ENCODE measurements around the gene MLKL.
A peak's percentile ranks its signal among the peaks of the same experiment; 100 is the strongest.
"Not testable (repeated sequence)": the region's sequence is repeated elsewhere in the genome, so short reads cannot be mapped to it uniquely, and the experiment has no call there.

Gene MLKL

DNA sequence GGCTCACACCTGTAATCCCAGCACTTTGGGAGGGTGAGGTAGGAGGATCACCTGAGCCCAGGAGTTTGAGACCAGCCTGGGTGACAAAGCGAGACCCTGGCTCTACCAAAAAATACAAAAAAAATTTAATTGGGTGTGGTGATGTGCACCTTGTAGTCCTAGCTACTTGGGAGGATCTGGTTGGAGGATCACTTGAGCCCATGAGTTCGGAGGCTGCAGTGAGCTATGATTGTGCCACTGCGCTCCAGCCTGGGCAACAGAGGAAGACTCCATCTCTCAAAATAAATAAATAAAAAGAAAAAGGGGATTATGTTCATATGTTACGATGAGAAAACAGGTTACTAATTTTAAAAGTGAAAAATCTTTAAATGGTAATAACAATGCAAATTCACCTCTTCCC lies 996 bp downstream of the MLKL start:
- DNase-seq (ENCODE audit: low spot score) = peak; percentile 5

DNA sequence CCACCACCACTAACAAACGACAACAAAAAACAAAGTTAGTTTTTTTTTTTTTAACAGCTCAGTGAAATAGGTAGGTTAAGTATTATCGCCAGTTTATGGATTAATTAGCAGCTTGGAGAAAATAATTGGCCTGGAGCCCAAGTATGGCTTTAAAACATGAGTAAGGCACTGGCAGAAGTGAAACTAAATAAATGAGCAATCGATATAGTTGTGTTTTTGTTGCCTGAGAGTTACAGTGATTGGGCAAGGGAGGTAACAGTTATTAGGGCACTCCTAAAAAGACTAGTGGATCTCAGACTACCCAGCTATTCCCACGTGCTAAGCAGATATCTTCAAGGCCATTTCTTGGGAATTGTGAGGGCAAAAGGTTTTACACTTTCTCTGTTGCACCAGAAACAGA lies 2.4 kb downstream of the MLKL start:
- DNase-seq (ENCODE audit: low spot score) = peak; percentile 26

DNA sequence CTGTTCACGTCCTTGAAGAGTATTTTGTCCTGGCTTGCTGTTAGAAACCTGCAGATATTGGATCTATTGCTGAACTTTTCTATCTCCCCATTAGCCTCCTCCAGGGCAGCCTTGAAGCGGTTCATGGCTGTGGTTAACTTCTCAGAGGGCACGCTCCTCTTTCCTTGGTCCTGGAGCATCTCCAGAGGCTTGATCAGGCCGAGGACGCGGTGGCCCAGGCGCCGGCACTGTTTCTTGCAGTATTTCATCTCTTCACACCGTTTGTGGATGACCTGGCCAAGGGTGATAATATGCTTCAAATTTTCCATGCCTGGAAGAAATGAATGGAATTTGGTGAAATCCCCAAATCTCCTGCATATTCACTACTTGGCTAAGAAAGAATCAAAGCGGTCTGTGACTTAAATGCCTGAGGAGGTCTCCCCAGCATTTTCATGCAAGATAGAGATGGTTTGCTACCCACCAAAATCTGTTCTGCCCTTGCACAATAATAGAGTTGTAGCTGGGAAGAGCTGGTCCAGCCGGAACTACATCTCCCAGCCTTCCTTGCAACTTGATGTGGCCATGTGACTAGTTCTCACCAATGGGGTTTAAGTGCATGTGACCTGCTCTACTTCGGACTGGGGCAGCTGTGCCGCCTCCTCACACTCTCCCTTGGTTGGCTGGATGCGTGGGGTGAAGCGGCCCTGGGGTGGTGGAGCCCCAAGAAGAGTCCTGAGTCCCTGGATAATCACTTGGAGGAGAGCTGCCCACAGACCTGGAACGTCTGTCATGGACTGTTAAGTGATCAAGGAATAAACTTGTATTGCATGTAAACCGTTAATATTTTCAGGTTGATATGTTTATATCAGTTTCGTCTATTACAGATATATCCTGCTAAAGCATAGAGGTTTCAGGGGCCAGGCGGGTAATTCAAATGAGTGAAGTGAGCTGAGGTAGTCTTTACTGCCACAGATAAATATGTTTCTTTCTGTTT lies 4.9 kb downstream of the MLKL start:
- DNase-seq (ENCODE audit: low spot score) = peak; percentile 80

DNA sequence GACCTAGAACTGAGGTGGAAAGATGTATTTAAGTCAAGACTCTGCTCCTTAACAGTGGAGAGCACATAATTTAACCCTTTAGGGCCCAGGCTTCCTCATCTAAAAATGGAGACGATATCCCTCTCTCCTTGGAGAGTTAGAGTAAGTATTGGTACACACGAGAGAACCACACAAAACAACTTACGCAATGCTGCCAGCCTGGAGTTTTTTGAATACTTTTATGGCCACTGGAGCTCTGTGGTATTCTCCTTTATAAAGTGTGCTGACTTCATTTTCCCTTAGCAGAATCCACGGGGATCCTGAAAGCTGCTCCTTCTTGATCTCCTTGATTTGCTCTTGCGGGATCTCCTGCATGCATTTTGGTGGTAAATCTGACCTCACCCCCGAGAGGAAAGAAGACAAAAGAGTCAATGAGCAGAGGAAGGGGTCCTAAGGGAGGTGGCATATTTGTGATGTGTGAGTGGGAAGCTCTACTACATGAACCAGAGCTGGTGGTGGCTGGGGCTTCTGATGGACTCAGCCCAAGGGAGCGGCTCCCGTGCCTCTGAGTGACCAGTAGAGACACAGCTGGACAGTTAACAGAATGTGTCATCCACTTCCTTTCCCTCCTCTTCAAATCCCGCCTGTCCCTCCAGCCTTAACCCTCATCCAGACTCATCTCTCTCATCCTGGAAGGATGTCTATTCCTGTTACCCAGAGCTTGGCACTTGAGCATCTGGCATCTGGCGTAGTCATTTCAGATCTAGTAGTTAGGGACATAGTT lies 9.4 kb downstream of the MLKL start:
- no peak for DNase-seq (ENCODE audit: low spot score)

DNA sequence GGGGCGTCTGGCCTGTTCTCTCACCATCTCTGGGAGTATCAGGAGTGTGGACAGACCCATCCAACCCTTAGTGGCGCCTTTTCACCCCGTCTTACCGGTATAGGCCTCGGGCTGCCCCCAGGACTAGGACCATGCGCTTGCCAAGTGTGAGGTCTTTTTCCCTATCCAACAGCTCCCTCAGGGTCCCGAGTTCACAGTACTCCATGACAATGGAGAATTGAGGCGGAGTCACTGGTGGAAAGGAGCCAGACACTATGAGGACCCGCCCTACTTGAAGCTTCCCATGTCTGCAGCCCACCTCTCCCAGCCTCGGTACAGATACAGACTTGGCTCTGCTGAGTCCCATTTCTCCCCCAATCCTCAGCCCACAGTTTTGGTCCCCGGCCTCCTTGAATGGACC lies 18.1 kb downstream of the MLKL start:
- no peak for DNase-seq (ENCODE audit: low spot score)

DNA sequence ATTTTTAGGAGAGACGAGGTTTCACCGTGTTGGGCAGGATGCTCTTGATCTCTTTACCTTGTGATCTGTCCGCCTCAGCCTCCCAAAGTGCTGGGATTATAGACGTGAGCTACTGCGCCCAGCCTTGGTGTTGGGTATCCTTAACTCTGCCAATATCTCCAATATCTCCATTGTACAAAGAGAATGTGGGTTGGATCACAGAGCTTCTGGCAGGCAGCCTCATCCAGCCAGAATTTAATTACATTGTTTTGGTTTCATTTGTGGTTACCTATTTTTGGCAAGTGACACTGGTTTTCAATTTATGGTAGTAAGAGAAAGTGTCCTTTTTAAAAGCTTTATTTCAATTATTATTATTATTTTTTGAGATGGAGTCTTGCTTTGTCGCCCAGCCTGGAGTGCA lies 20.0 kb downstream of the MLKL start:
- no peak for DNase-seq (ENCODE audit: low spot score)

DNA sequence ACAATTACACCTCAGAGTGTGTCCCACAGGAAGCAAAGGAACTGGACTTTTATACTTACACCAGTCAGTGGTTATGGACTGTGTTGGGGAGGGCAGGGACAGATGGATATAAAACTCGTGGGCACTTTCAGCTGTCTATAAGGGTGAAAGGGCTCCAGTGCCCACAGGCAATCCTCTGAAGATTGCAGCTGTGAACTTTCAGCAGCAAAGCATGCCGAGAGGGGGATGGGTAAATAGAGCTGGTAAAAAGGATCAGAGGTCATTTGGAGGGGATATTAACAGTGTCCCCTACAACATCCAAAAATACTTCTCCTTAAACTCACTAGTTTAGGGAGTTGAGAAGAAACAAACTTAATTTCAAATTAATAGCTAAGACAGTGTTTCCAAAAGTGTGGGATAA lies 20.7 kb downstream of the MLKL start:
- no peak for DNase-seq (ENCODE audit: low spot score)

DNA sequence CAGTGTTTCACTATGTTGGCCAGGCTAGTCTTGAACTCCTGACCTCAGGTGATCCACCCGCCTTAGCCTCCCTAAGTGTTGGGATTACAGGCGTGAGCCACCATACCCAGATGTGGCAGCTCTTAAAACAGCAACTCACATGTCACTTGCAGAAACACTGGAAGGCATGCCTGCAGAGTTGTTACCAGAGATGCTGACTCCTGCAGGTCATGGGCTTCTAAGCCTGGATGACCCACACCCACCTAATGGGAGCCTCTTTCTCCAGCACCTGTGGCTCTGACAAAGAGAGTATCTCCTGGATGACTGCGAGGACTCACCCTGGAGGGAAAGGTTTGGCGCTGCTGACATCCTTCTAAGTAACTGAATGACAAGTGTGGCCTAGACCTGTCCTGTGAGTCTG lies 22.8 kb downstream of the MLKL start:
- no peak for DNase-seq (ENCODE audit: low spot score)

DNA sequence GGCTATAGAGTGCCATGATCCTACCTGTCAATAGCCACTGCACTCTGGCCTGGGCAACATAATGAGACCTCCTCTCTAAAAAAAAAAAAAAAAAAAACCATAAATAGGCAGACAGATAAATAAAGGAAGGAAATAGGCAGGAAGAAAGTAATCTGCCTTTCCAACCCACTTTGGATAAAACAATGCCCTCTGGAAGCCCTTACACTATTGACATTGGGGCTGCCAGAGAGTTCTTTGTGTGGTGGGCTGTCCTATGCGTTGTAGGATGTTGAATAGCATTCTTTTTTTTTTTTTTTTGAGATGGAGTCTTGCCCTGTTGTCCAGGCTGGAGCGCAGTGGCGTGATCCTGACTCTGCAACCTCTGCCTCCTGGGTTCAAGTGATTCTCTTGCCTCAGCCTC lies 26.8 kb downstream of the MLKL start:
- no peak for DNase-seq (ENCODE audit: low spot score)

DNA sequence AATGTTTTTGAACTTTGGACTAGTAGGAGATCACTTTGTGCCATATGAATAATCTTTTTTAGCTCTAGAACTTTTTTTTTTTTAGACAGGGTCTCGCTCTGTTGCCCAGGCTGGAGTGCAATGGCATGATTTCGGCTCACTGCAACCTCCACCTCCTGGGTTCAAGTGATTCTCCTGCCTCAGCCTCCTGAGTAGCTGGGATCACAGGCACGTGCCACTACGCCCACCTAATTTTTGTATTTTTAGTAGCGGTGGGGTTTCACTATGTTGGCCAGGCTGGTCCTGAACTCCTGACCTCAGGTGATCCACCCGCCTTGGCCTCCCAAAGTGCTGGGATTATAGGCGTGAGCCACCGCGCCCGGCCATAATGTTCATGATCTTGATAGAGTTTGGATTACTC lies 31.8 kb downstream of the MLKL start:
- not testable (repeated sequence) for DNase-seq (ENCODE audit: low spot score)

DNA sequence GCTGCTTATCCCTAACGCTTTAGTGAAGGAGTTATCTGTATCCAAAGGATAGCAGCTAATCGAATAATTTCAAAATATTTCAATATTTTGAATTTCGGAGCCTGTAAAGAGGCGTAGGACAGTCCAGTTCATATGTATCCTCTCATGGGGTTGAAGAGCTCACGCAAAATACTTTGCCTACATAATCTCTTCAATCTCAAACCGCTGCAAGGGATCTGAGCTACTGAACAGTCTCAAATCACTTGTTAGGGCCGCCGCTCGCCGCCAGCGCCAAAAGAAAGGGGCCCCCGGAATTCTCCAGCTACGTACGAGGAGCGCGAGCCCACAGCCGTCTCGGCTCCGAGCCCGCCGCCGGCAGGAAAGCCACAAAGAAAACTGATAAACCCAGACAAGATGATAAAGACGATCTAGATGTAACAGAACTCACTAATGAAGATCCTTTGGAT lies 33.4 kb downstream of the MLKL start:
- no peak for DNase-seq (ENCODE audit: low spot score)

DNA sequence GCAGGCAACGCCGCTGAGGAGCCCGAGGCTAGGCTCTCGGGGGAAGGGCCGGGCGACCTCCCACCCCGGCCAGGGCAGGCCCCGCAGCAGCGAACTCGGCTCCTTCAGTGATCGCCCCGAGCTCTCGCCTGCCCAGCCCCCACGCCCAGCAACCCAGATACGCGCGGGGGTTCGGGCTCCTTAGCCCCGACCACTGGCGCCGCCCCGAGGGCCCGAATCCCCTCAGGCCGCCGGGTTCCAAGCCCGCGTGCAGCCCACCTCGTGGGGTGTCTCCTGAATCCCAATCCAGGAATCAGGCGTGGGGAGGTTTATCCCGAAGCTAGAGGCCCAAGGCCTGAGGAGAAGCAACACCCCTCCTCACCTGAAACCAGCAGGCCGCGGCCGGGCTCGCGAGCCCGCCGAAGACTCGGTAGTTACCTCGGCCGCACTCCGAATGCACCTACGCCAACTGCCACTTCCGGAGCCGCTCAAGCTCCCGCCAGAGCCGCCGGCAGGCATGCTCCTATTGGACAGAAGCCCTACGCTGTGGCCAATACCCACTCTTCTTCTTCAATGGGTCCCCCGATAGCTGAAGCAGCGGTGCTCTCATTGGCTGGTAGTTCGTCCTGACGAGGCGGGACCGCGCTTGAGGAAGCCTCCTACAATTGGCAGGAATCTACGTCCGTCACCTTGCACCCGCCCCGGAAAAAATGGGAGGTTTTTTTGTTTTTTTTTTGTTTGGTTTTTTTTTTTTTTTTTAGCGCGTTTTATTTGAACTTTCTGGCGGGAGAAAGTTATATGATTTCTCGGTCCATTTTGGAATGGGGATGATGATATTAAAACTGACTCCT lies 34.0 kb downstream of the MLKL start, which contains the start of gene RFWD3:
TSS of gene RFWD3 (minus strand) at position 453 of the 830 bp plus-strand sequence. CDS start 5,428 bp downstream, outside the sequence.
- DNase-seq (ENCODE audit: low spot score) = peak; percentile 98

DNA sequence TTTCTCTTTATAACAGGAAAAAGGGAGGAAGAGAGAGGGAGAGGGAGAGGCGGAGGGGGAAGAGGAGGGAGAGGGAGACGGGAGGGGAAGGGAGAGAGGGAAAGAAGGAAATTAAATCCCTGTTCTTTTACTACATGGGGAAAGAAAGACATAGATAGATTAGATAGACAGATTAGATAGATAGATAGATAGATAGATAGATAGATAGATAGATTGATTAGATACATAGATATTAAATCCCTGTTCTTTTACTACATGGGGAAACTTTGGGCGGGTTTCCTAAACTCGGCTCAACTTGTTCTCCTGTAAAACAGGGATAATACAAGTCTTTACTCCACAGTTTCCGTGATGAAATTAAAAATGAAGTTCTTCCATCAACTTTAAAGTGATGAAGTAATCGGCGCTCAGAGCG lies 34.6 kb downstream of the MLKL start:
- no peak for DNase-seq (ENCODE audit: low spot score)

DNA sequence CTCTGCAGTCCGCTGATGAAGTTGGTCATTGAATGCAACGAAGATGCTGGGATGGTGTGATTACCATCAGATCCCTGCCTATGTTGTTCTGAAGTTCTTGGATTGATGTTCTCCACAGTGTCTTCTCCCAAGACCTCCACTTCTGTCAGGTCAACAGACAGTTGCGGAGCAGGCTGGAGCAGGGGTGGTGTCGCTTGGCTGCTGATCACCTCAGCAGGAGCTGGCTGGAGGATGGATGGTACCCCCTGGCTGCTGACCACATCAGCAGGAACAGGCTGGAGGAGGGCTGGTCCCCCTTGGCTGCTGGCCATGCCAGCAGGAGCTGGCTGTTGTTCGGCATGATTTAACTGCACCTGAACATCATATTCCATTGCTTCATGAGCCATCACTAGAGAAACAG lies 39.6 kb downstream of the MLKL start:
- DNase-seq (ENCODE audit: low spot score) = no peak

DNA sequence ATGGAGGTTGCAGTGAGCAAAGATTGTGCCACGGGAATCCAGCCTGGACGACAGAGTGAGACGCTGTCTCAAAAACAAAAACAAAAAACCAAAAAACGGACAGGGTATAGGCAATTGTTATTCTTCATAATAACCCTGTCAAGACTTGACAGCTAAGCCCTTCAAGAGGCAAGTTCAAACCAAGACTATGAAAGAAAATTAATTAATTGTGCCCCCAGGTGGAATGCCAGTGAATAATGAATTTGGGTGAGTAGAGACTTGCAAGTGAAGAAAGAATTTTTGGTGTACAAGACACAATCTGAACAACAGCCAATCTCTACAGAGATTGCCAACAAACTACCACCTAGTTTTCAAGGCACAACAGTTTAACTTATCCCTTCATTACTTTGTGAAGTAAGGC lies 40.3 kb downstream of the MLKL start:
- DNase-seq (ENCODE audit: low spot score) = no peak

DNA sequence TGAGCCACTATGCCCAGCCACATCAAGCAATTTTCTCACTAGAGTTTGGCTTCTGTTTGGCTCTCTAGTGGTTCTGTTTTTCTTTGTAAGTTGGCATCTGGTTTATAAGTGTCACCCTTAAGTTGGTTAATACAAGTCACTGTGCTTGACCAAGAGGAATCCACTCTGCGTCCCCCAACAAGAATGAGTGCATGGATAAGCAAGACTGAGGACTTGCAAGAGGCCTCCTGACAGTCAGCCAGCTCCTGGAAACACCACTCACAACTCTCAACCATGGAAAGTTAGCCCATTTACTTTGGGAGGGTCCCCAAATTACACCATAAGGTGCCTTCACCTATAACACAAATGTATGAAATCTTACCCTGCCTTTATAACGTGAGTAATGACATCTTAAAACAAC lies 41.6 kb downstream of the MLKL start:
- no peak for DNase-seq (ENCODE audit: low spot score)

DNA sequence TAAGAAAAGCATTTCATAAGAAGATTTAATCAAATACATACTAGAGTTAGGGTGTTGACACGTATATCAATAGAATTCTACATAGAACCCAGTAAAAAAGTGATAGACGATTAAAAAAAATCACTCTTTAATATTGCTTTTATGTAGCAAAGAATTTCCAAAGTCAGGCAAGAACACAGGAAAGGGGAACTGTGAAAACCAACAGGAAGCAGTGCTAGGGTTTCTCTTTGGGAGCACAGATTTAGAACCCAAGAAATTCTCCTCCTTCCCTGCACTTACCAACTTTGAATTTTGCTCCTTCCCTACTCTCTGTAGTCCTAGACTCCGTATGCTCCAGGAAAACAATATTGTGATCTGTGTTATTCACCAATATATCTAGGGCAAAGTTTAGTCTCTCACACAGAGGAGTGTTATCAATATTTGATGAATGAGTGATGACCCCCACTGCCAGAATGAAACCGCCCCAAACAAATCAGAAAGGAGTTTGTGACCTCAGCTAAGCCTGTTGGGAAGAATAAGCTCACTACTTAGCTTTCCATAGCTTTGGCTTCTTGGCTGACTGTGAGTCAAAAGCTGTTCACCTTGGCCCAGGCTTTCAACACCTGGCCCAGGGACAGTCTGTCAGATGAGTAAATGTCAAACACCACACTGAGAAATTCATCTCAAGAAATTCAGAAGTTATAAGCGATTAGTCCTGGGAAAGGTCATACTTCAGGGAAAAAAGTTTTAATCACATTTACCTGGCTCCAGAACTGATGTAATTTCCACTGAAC lies 42.6 kb downstream of the MLKL start:
- DNase-seq (ENCODE audit: low spot score) = no peak

DNA sequence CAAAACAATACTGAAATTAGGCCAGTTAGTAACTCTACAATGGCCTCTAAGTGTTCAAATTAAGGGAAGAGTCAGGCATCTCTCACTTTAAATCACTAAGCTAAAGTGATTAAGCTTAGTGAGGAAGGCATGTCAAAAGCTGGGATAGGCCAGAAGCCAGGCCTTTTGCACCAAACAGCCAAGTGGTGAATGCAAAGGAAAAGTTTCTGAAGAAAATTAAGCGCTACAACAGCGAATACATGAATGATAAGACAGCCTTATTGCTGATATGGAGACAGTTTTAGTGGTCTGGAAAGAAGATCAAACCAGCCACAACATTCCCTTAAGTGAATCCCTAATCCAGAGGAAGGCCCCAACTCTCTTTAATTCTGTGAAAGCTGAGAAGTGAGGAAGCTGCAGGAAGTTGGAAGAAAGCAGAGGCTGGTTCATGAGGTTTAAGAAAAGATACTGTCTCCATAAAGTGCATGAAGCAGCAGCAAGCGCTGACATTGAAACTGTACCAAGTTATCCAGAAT lies 46.1 kb downstream of the MLKL start:
- no peak for DNase-seq (ENCODE audit: low spot score)

DNA sequence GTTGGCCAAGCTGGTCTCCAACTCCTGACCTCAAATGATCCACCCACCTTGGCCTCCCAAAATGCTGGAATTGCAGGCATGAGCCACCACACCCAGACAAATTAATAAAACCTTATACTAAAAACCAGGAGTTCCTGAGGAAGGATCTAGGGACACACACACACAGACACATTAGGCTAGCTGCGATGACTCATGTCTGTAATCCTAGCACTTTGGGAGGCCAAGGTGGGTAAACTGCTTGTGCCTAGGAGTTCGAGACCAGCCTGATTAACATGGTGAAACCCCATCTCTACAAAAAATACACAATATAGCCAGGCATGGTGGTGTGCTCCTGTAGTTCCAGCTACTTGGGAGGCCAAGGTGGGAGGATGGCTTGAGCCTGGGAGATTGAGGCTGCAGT lies 47.8 kb downstream of the MLKL start:
- not testable (repeated sequence) for DNase-seq (ENCODE audit: low spot score)

DNA sequence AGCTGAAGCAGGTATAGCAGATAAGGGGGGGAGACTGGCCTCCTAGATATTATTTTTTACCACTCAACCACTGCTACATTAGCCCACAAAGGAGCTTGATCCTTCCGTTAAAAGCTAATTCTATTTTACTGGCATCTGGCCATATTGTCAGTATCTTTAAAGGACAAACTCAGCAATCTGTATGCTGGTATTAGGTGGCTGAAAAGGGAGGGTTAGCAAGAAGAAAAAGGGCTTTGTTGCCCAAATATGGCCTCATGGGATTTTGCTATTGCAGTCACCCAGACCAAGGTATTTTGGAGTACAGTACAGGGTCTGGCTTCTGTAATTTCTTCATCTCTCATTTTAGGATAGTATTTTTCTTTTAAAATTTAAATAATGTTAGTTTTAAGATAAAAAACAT lies 48.4 kb downstream of the MLKL start:
- no peak for DNase-seq (ENCODE audit: low spot score)

DNA sequence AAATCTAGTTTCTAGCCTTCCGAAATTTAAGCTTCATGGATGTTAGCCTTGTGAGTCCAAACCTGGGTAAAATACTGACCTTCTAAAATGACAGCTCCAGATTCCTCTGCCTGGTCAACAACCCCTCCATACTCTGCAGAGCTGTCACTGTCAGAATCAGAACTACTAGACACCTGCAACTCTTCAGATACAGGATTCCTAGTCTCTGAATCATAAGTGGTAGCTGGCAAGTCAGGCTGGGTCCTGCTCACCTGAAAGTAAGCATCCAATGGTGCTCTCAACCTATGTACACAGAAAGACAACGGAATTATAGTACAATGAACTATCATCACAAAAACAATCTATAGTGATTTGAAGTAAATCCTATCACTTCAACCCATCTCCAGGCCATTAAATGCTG lies 48.8 kb downstream of the MLKL start:
- DNase-seq (ENCODE audit: low spot score) = no peak

Data from CD4-positive, alpha-beta T cell treated with Interleukin-2 at 100 ng/mL for 4 hours (primary cell).